Measurements from ENCODE around the gene SEC16A. TPM values are rescaled to one million over a fixed set of nuclear protein-coding genes. Genes with fewer than 3 reads are reported as not detected.

The SEC16A gene
- total RNA-seq, 1 donor from 2014 or later = 94.5 TPM

GRCh38 chr9:136531186-136531903, 48.5 kb upstream of the SEC16A start:
- H4K20me1 ChIP-seq (ENCODE audit: insufficient read depth, low read length) = peaks cover 91% of the 10 kb centered on the region
- H3K4me3 ChIP-seq (ENCODE audit: insufficient read depth, low read depth, low read length) = no peak overlapping the region
- H3K4me1 ChIP-seq (ENCODE audit: insufficient read depth, low read length) = peaks cover 13% of the 10 kb centered on the region
- no peak overlapping the region for H3K4me2 ChIP-seq (ENCODE audit: low read length)
- H3K9me3 ChIP-seq (ENCODE audit: insufficient read depth, low read depth, low read length) = no peaks in the 10 kb centered on the region
- H2AFZ ChIP-seq (ENCODE audit: low read depth, low read length) = no peak overlapping the region
- H3K27me3 ChIP-seq (ENCODE audit: insufficient read depth, low read length) = no peaks in the 10 kb centered on the region
- no peak overlapping the region for H3K27ac ChIP-seq (ENCODE audit: low read depth, low read length)
- H3K4me3 Mint-ChIP-seq (ENCODE audit: unreplicated experiment) = no peak overlapping the region
- no peak for FAIRE-seq
- H3K9ac ChIP-seq (ENCODE audit: low read length) = no peak overlapping the region
- H3K36me3 ChIP-seq (ENCODE audit: insufficient read depth, low read length) = no peaks in the 10 kb centered on the region
- peaks cover 3% of the 10 kb centered on the region for H3K36me3 Mint-ChIP-seq (ENCODE audit: low read depth, unreplicated experiment)
- H3K9me3 Mint-ChIP-seq (ENCODE audit: unreplicated experiment) = no peaks in the 10 kb centered on the region
- no peak overlapping the region for H3K27ac Mint-ChIP-seq (ENCODE audit: unreplicated experiment)
- H3K79me2 ChIP-seq (ENCODE audit: insufficient read depth, low read length) = peaks cover 66% of the 10 kb centered on the region
- H3K27me3 Mint-ChIP-seq (ENCODE audit: low read depth, unreplicated experiment) = no peaks in the 10 kb centered on the region
- peaks cover 3% of the 10 kb centered on the region for H3K4me1 Mint-ChIP-seq (ENCODE audit: low read depth, unreplicated experiment)
- TF ChIP-seq EZH2 (IDR thresholded peaks at IDR 0.05; ENCODE audit: insufficient read depth, low read length) (no peak), CTCF (IDR thresholded peaks at IDR 0.05; ENCODE audit: insufficient read depth, low read depth, low read length) (no peak)
- no peak for DNase-seq (ENCODE audit: low read depth)

GRCh38 chr9:136530461-136531089, 47.7 kb upstream of the SEC16A start:
- no peak overlapping the region for H2AFZ ChIP-seq (ENCODE audit: low read depth, low read length)
- no peaks in the 10 kb centered on the region for H3K27me3 Mint-ChIP-seq (ENCODE audit: low read depth, unreplicated experiment)

More at GRCh38 chr9:136530461-136531089, 47.7 kb upstream of the SEC16A start:
- Mint-ChIP-seq H3K9me3 (ENCODE audit: unreplicated experiment) (no peaks in the 10 kb centered on the region), H3K4me3 (ENCODE audit: unreplicated experiment) (no peak overlapping the region), H3K27ac (ENCODE audit: unreplicated experiment) (no peak overlapping the region), H3K4me1 (ENCODE audit: low read depth, unreplicated experiment) (peaks cover 3% of the 10 kb centered on the region), H3K36me3 (ENCODE audit: low read depth, unreplicated experiment) (peaks cover 3% of the 10 kb centered on the region)
- DNase-seq (ENCODE audit: low read depth) (no peak), FAIRE-seq (no peak)
- Histone ChIP-seq H3K27ac (ENCODE audit: low read depth, low read length) (no peak overlapping the region), H3K9me3 (ENCODE audit: insufficient read depth, low read depth, low read length) (no peaks in the 10 kb centered on the region), H3K36me3 (ENCODE audit: insufficient read depth, low read length) (no peaks in the 10 kb centered on the region), H4K20me1 (ENCODE audit: insufficient read depth, low read length) (peaks cover 93% of the 10 kb centered on the region), H3K79me2 (ENCODE audit: insufficient read depth, low read length) (peaks cover 65% of the 10 kb centered on the region), H3K4me3 (ENCODE audit: insufficient read depth, low read depth, low read length) (no peak overlapping the region), H3K27me3 (ENCODE audit: insufficient read depth, low read length) (no peaks in the 10 kb centered on the region), H3K9ac (ENCODE audit: low read length) (no peak overlapping the region), H3K4me1 (ENCODE audit: insufficient read depth, low read length) (peaks cover 13% of the 10 kb centered on the region), H3K4me2 (ENCODE audit: low read length) (no peak overlapping the region)
- TF ChIP-seq CTCF (IDR thresholded peaks at IDR 0.05; ENCODE audit: insufficient read depth, low read depth, low read length) (no peak), EZH2 (IDR thresholded peaks at IDR 0.05; ENCODE audit: insufficient read depth, low read length) (no peak)
